Measurements from ENCODE around the gene SERPINA1.
"Not testable (repeated sequence)": the region's sequence is repeated elsewhere in the genome, so short reads cannot be mapped to it uniquely, and the experiment has no call there.

Gene SERPINA1

DNA sequence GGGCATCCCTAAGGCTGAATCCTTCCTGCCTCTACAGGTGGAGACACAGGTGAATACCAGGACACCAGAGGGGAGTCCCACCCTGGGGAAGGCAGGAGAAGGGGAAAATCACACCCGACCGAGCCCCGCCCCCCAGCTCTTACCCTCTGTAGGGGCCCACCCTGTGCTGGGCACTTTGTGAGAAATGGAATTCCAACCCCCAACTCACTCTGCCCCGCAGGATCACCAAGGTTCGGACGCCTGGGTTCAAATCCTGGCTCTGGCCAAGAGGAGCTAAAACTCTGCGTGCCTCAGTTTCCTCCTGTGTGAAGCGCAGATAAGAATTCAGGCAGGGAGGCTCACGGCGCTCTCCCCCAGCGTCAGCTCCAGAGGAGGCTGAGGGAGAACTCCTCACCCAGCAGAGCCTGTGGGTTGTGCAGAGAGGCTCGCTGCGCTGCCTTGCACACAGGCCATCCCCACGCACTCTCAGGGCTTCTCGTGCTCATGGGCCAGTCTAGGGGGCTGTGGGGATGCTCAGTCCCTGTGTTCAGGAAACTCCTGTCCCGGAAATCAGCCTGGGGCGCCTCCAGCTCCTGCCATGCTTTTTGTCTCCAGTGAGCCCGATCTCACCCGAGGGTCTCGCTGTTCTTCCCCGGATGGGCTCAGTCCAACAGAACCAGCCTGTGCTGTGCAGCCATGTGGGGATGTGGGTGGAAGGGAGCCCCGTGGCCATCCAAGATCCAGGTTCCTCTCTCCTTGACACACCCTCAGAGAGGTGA lies 18.5 kb downstream of the SERPINA1 start:
- DNase-seq (ENCODE audit: low read depth) = not testable (repeated sequence)

DNA sequence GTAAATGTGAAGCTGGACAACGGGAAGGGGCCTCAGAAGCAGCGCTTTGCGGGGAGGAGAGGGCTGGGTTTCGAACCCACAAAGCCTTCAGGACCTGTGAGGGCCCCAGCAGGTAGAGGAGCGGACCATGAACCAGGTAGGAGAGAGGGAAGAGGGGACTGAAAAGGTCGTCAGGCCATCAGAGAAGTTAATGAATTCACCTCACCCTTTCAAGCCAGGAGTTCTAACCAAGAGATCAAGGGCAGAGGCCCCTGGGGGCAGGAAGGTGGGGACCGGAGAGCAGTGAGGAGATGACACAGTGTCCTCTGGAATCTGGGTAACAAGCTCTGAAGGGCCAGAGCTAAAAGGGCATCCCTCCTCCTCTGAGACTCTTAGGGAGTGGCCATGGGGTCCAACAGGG lies 19.4 kb downstream of the SERPINA1 start:
- DNase-seq (ENCODE audit: low read depth) = no peak

DNA sequence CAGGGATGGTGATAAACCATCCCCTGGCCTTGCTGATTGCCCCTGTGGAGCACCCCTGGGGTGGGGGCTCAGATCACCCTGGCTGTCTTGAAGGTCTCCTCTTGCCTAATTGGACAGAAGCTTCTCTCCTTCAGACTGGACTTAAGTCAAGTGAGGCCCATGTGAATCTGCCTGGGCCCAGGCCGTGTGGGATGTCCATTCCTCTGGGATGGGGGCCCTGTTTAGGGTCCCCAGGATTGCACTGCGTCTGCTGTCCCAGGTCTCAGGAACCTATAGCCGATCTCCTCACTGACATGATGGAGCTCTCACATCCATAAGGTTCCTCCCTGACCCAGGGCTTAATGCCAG lies 20.2 kb downstream of the SERPINA1 start:
- DNase-seq (ENCODE audit: low read depth) = no peak

DNA sequence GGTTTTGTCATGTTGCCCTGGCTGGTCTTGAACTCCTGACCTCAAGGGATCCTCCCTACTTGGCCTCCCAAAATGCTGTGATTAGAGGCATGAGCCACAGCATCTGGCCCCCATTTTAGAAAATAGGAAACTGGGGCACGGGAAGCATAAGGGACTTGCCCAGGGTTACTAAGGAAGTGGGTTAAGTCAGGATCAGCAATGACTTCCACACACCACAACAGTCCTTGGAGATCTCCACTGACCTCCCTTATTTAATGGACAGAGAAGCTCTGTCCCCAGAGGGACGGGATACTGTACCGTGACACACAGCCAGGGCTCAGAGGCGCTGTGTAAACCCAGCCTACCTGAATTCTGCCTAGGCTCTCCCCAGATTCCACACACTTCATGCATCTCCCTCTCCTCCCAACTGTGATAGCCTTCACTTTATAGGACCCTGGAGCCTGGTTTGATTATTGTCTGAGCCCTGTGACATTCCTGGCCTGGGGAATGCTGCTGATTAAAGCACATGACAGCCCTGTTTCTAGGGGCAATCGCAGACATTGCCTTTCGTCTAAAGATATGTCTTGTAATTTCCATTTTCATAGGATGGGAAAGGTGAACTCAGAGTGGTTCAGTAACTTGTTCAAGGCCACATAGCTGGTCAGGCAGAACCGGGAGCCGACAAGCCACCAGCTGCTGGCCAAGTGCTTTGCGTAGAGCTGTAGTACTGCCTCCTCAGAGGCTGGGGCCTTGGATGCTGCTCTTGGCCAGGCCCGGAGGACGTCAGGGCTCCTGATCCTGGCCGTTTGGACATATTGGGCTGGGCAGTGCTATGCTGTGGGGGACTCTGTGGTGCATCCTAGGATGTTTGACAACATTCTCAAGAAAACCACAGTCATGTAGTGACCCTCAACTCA lies 20.8 kb downstream of the SERPINA1 start:
- no peak for DNase-seq (ENCODE audit: low read depth)

DNA sequence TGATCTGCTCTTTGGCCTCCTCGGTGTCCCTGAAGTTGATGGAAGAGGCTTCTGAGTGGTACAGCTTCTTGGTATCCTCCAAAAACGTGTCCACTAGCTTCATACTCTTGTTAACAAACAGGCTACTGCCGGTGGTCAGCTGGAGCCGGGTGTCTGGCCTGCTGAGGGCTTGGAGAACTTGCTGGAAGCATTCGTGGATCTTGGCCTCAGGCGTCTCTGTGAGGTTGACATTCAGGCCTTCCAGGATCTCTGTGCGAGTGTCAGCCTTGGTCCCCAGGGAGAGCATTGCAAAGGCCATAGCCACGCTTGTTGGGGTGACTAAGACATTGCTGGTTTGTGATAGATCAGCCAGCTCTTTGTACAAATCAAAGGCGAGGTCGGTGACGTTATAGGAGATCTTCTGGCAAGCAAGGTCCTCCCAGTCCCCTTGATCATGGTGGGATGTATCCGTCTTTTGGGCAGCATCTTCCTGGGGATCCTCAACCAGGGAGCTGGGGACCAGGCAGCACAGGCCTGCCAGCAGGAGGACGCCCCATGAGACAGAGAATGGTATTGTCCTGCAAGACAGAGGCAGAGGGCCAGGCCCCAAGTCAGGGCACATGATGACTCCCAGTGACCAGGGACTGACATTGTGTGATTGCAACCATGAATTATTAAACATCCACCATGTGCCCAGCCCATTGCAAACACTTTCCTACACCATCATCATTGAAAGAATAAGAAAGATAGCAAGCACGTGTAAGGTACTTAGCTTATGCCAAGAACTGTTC lies 22.1 kb downstream of the SERPINA1 start, which contains the start of gene SERPINA2:
Gene SERPINA2, minus strand, starts transcription at position 553 of the 770 bp plus-strand sequence.
- DNase-seq (ENCODE audit: low read depth) = no peak

DNA sequence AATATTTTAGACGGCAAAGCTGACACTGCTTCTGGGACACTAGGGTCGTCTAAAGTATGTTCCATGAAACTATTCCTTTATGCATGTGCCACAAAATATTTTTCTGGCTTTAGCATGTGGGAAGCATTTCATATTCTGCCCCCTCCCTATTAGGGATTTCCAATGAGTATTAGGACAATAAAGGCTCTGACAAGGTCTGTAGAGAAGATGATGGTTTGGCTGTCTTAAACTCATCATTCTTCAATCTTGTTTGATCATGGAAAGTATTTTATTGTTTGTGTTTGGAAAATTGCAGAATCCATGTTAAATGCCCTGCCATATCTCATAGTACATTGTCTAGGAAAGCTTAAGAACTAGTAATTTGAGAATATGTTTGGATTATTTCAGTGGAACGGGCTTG lies 22.8 kb downstream of the SERPINA1 start:
- no peak for DNase-seq (ENCODE audit: low read depth)

DNA sequence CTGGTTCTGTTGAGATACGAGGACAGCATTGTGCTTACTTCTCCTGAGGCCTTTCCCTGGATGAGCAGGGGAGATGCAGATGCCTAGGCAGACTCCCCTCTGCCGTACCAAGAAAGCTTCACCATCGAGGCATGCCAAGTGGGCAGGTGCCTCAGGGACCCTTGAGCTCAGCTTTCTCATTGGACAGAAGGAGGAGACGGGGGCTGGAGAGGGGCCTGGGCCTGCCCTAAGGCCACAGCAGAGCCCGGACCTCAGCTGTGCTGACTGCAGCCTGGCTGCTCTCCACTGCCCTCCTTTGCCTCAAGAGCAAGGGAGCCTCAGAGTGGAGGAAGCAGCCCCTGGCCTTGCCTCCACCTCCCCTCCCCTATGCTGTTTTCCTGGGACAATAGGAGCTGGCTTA lies 23.4 kb downstream of the SERPINA1 start:
- DNase-seq (ENCODE audit: low read depth) = no peak

DNA sequence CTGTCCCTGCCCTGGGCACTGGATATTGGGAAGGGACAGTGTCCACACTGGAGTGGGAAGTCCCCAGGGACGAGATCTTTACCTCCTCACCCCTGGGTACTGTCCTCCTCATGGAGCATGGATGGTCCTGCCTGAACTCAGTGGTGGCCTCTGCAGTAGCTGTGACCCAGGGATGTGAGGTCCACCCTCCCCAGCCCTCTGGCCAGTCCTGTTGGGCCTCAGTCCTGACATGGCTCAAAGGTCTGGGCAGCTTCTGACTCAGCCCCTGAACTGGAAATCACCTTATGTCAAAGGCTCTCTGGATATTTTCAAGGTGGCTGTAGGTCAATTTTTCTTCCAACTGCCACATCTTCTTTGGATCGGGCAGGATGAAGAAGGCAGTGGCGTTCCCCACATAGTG lies 24.4 kb downstream of the SERPINA1 start:
- no peak for DNase-seq (ENCODE audit: low read depth)

DNA sequence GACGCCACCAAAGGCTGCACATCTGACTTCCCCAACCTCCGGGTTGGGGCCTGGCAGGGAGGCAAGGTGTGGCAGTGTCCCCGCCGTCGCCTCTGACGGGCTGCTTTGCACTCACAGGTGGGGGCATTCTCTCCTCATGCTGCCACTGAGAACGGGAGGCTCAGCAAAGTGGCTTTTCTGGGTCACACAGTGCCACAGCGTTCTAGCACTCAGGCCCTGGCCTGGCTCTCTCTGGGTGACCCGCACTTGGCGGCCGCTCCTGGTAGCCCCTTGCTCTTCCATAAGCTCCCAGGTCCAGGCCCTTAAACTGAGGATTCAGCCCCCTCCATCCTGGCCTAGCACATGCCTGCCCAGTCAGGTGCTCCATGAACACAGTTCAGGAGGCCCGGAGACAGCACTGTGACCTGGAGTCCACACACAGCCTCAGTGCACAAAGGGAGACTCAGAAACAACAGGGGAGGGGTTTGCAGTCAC lies 25.2 kb downstream of the SERPINA1 start:
- no peak for DNase-seq (ENCODE audit: low read depth)

DNA sequence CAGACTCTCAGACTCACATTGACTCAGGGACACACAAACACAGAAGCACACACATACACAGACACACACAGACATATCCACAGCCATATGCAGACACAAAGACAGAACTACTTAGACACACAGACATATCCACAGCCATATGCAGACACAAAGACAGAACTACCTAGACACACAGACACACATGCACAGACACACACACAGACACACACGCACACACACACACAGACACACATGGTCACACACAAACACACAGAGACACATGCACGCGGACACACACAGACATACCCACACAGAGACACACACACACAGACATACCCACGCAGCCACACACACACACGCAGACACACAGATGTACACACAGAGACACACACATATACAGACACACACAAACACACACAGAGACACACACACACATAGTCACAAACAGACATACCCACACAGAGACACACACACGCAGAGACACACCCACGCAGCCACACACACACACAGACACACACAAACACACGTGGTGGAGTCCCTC lies 25.7 kb downstream of the SERPINA1 start:
- DNase-seq (ENCODE audit: low read depth) = no peak

DNA sequence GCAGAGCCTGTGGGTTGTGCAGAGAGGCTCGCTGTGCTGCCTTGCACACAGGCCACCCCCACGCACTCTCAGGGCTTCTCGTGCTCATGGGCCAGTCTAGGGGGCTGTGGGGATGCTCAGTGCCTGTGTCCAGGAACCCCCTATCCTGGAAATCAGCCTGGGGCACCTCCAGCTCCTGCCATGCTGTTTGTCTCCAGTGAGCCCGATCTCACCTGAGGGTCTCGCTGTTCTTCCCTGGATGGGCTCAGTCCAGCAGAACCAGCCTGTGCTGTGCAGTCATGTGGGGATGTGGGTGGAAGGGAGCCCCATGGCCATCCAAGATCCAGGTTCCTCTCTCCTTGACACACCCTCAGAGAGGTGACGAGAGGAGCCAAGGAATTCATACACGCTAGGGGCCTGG lies 26.7 kb downstream of the SERPINA1 start:
- no peak for DNase-seq (ENCODE audit: low read depth)

DNA sequence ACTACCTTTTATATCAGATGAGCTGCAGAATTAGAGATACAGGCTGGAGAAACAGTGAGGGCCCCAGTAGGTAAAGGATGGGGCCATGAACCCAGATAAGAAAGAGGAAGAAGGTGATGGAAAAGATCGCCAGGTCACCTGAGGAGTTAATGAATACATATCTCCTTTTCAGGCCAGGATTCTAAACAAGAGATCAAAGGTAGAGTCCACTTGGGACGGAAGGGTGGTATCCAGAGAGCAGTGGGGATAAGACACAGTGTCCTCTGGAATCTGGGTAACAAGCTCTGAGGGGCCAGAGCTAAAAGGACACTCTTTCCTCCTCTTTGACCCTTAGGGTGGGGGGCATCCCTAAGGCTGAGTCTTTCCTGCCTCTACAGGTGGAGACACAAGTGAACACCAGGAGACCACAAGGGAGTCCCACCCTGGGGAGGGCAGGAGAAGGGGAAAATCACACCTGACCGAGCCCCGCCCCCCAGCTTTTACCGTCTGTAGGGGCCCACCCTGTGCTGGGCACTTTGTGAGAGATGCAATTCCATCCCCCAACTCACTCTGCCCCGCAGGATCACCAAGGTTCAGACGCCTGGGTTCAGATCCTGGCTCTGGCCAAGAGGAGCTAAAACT lies 27.3 kb downstream of the SERPINA1 start:
- DNase-seq (ENCODE audit: low read depth) = no peak

DNA sequence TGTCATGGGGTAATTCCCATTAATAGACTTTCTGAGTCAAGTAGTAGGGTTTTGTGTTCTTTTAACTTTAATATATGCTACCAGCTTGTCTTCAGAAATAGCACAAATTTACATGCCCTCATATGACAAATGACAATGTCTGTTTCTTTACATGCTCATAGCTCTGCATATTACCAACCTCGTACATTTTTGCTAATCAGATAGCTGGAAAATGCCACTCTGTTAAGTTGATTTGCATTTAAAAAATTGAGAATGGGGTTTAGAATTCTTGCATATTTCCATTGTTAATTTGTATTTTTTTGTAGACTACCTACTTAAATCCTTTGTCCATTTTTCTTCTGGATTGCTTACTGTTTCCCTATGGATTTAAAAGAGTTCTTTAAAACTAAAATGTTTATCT lies 31.2 kb downstream of the SERPINA1 start:
- no peak for DNase-seq (ENCODE audit: low read depth)

DNA sequence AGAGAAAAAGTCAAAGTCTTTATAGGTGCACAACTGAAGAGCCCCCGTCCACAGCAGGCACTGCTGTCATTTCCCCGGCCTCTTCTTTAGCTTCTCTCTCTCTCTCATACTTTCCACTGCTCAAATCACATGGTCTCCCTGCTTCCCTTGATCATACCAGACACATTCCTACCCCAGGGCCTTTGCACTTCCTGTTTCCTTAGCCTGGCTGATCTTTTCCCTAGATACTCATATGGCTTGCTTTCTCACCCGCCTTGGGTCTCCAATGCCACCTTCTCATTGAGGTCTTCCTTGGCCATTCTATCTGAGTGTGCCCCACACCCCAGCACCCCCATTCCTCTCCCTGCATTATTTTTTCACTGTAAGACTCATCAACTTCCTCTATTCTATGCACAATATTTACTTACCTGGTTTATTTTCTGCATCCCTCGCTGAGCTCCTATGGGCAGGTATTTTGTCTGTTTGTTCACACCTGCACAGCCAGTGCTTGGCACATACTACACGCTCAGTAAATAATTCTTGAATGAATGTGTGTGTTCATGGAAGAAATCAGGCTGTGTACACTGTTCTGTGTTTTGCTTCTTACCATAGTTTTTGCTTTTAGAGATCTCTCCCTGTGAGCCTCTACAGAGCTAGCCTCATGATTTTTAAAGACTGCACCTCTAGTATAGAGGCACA lies 31.9 kb downstream of the SERPINA1 start:
- DNase-seq (ENCODE audit: low read depth) = no peak

DNA sequence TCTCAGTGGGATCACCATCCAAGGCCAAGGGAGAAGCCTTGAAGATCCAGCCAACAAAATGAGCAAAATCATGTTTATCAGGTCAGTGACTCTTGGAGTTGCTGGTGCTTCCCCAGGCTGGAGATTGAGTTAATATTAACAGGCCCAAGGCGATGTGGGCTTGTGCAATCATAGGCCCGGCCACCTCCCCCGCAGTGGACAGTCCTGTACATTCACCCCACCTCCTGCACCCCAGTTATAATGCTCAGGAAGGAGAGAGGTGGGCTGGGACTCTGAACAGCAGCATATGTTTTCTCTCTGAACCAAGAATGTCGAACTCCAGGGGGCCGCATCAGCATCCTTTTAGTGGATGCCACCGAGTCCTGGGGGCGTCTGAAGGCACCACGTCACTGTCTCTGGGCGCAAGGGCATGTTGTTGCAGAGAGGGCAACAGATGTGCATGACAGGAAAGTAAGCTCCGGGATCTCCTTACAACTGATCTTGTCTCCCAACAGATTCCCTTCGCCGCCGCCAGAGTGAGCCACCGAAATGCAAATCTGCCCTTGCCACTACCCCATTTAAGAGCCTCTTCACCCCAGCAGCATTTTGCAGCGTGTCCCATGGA lies 33.1 kb downstream of the SERPINA1 start:
- DNase-seq (ENCODE audit: low read depth) = no peak

DNA sequence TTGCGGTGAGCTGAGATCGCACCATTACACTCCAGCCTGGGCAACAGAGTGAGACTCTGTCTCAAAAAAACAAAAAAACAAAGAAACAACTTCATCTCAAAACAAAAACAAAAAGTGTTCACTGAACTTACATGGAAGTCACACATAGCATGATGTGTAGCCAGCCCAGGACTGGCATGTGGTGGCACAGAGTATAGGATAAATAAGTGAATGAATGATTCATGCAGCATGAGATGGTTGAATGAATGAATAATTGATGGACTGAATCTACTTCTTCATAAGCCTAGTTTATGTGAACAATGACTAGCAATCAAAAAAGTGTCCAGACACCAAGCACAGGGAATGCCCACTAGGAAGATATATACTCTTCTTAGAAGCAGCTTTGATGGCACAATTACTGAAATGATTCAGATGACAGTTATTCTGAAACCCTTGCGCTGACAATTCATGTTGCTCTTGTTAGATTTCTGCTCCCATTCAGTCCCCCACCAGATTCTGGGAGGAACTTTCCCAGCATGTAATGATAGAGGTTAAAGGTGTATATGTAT lies 33.7 kb downstream of the SERPINA1 start:
- no peak for DNase-seq (ENCODE audit: low read depth)

DNA sequence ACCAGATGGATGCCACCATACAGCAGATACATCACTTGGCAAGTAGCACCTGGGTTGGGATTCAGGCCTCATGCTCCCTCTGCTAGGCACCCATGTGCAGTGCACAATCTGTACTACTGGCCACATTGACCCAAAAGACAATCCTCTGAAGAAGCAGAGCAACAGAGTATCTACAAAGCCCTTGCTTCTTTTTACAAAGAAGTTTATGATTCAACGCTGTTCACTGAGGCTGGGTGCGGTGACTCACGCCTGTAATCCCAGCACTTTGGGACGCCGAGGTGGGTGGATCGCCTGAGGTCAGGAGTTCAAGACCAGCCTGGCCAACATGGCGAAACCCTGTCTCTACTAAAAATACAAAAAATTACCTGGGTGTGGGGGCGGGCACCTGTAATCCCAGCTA lies 34.2 kb downstream of the SERPINA1 start:
- DNase-seq (ENCODE audit: low read depth) = not testable (repeated sequence)

DNA sequence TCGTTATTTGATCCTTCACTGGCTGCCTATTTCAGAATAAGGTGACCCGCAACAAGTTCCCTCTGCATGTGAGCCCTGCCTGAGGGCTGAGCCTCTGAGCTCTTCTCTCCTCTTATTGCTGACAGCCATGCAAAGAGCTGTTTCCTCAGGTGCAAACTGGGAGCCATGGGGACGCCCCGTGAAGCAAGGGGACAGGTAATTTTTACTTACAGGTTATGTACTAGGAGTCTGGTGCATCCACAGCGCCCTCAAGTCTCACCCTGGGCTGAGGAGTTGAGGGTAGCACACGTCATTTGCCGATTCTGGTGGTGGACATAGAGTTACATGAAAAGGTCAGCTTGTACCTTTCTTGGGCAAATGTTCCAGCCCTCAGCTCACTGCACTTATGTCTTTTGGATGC lies 39.1 kb downstream of the SERPINA1 start:
- DNase-seq (ENCODE audit: low read depth) = no peak

DNA sequence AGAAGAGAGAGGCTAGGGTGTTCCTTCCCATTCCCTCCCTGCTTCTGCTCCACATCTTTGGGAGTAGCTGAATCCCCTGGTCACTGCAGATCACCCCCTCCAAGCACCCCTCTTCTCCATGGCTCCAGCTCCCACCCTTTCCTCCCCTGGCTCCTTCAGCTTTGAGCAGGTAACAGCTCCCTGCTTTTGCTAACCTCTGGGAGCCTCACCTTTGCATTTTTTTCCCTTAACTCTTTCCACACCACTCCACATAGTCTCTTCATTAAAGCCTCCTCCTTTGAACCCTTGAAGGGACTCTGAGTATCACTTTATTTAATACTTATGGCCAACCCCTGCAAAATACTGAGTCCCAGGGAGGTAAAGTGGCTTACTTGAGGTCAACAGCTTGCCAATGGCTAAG lies 39.6 kb downstream of the SERPINA1 start:
- no peak for DNase-seq (ENCODE audit: low read depth)

DNA sequence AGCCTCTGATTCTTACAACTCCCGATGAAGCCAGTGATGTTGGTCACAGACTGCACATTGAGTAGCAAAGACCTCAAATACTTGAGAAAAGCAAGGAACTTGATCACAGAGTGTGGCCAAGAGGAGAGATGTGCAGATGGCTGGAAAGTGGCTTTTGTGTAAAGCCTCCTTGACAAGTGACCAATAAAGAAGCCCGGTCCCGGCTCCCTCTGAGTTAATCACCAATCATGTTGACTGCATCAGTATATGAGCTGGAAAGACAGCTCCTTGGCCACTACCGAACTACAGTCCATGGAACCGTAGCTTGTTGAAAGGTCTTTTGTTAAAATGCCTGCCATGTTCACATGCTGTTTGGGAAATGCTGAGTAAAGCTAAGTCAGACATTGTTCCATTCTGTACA lies 41.6 kb downstream of the SERPINA1 start:
- DNase-seq (ENCODE audit: low read depth) = no peak

Measured in CMK (cell line).